ACC112 (cell line): ENCODE data around the gene PAFAH1B2.
"Not testable (repeated sequence)": the region's sequence is repeated elsewhere in the genome, so short reads cannot be mapped to it uniquely, and the experiment has no call there.

Source experiments
- H2AFZ ChIP-seq: fragments of 200-600 bp; sonication (generic); one replicate; pipeline ENCODE4 v1.6.0; 2017; ENCODE audit warnings: antibody characterized with exemption, low read length; ENCODE audit not compliant: unreplicated experiment
- H3K27ac ChIP-seq: fragments of 200-600 bp; sonication (generic); 2 replicates; pipeline ENCODE4 v1.5.1; 2014; ENCODE audit warnings: low read depth, mild to moderate bottlenecking, antibody characterized with exemption, low read length, moderate library complexity
- H3K27me3 ChIP-seq: fragments of 200-600 bp; sonication (generic); 2 replicates; pipeline ENCODE4 v1.6.1; 2014; ENCODE audit warnings: mild to moderate bottlenecking, antibody characterized with exemption, low read length, moderate library complexity, mixed read lengths; ENCODE audit not compliant: insufficient read depth
- H3K36me3 ChIP-seq: fragments of 200-600 bp; sonication (generic); 2 replicates; pipeline ENCODE4 v1.6.1; 2016; ENCODE audit warnings: mild to moderate bottlenecking, antibody characterized with exemption, low read length, moderate library complexity, mixed read lengths; ENCODE audit not compliant: insufficient read depth
- H3K4me1 ChIP-seq: fragments of 200-600 bp; sonication (generic); one replicate; pipeline ENCODE4 v1.6.1; 2016; ENCODE audit warnings: low read length, mixed read lengths; ENCODE audit not compliant: insufficient read depth, unreplicated experiment, control insufficient read depth
- H3K4me3 ChIP-seq: fragments of 200-600 bp; sonication (generic); 2 replicates; pipeline ENCODE4 v1.5.1; 2014; ENCODE audit warnings: mild to moderate bottlenecking, low read depth, low read length
- H3K79me2 ChIP-seq: fragments of 200-600 bp; sonication (generic); one replicate; pipeline ENCODE4 v1.6.0; 2016; ENCODE audit warnings: low read length; ENCODE audit not compliant: control insufficient read depth, unreplicated experiment, insufficient read depth

Gene PAFAH1B2

GRCh38 chr11:117128289-117128688, 15.8 kb upstream of the PAFAH1B2 start:
- Histone ChIP-seq H3K36me3 (no peaks in the 10 kb centered on the region), H3K27me3 (peaks cover 24% of the 10 kb centered on the region), H3K27ac (no peak overlapping the region), H3K4me3 (no peak overlapping the region), H2AFZ (no peak overlapping the region), H3K79me2 (no peaks in the 10 kb centered on the region), H3K4me1 (no peaks in the 10 kb centered on the region)

GRCh38 chr11:117130396-117130795, 13.7 kb upstream of the PAFAH1B2 start:
- H2AFZ ChIP-seq, H3K79me2 ChIP-seq, H3K4me1 ChIP-seq, H3K27ac ChIP-seq, H3K4me3 ChIP-seq, H3K36me3 ChIP-seq: not testable (repeated sequence)
- H3K27me3 ChIP-seq: peaks cover 22% of the 10 kb centered on the region

- Histone ChIP-seq H3K4me3 (no peak overlapping the region), H3K27ac (no peak overlapping the region)
Measured at GRCh38 chr11:117130879-117131278, 13.2 kb upstream of the PAFAH1B2 start.

GRCh38 chr11:117134431-117134830, 9.7 kb upstream of the PAFAH1B2 start:
- H3K27me3 ChIP-seq: no peaks in the 10 kb centered on the region
- no peak overlapping the region for H3K27ac ChIP-seq
- H3K4me3 ChIP-seq: no peak overlapping the region
- H3K36me3 ChIP-seq: no peaks in the 10 kb centered on the region
- no peaks in the 10 kb centered on the region for H3K4me1 ChIP-seq
- H2AFZ ChIP-seq: no peak overlapping the region
- no peaks in the 10 kb centered on the region for H3K79me2 ChIP-seq

More at GRCh38 chr11:117130879-117131278, 13.2 kb upstream of the PAFAH1B2 start:
- no peaks in the 10 kb centered on the region for H3K4me1 ChIP-seq
- peaks cover 18% of the 10 kb centered on the region for H3K27me3 ChIP-seq
- H3K79me2 ChIP-seq: no peaks in the 10 kb centered on the region
- no peaks in the 10 kb centered on the region for H3K36me3 ChIP-seq
- H2AFZ ChIP-seq: no peak overlapping the region

- not testable (repeated sequence) for H3K36me3 ChIP-seq, H3K4me3 ChIP-seq, H3K27me3 ChIP-seq, H3K4me1 ChIP-seq, H3K27ac ChIP-seq, H2AFZ ChIP-seq, H3K79me2 ChIP-seq
Measured at GRCh38 chr11:117134979-117135378, 9.1 kb upstream of the PAFAH1B2 start.

GRCh38 chr11:117137223-117138086, 6.6 kb upstream of the PAFAH1B2 start:
- H3K79me2 ChIP-seq, H3K4me3 ChIP-seq, H2AFZ ChIP-seq, H3K27ac ChIP-seq, H3K36me3 ChIP-seq, H3K27me3 ChIP-seq, H3K4me1 ChIP-seq: not testable (repeated sequence)

- Histone ChIP-seq H3K27ac (peak overlapping the region; percentile 72), H3K4me1 (peaks cover 21% of the 10 kb centered on the region), H2AFZ (peak overlapping the region; percentile 94), H3K4me3 (peak overlapping the region; percentile 97), H3K27me3 (no peaks in the 10 kb centered on the region), H3K79me2 (peaks cover 42% of the 10 kb centered on the region), H3K36me3 (0 out of 2 replicates have a peak, but pooled peaks cover 8% of the 10 kb centered on the region)
Measured at GRCh38 chr11:117143390-117143789, 697 bp upstream of the PAFAH1B2 start.

GRCh38 chr11:117144477-117145392, 648 bp downstream of the PAFAH1B2 start:
- 0 out of 2 replicates have a peak, but pooled peaks cover 11% of the 10 kb centered on the region for H3K36me3 ChIP-seq
- peaks cover 53% of the 10 kb centered on the region for H3K79me2 ChIP-seq
- H3K27me3 ChIP-seq: no peaks in the 10 kb centered on the region
- H3K4me3 ChIP-seq: peak overlapping the region; percentile 97
- peak overlapping the region; percentile 72 for H2AFZ ChIP-seq
- H3K4me1 ChIP-seq: peaks cover 21% of the 10 kb centered on the region
- peak overlapping the region; percentile 72 for H3K27ac ChIP-seq

- H3K36me3 ChIP-seq: 0 out of 2 replicates have a peak, but pooled peaks cover 11% of the 10 kb centered on the region
- peaks cover 60% of the 10 kb centered on the region for H3K79me2 ChIP-seq
- no peaks in the 10 kb centered on the region for H3K27me3 ChIP-seq
- peaks cover 21% of the 10 kb centered on the region for H3K4me1 ChIP-seq
- H3K27ac ChIP-seq: peak overlapping the region; percentile 72
- H2AFZ ChIP-seq: no peak overlapping the region
- peak overlapping the region; percentile 97 for H3K4me3 ChIP-seq
Measured at GRCh38 chr11:117145393-117145761, 1.3 kb downstream of the PAFAH1B2 start.

GRCh38 chr11:117146521-117146920, 2.4 kb downstream of the PAFAH1B2 start:
- H3K4me3 ChIP-seq: peak overlapping the region; percentile 97
- H3K27ac ChIP-seq: 0 out of 2 replicates have a peak overlapping the region, but pooled peaks have one; percentile 6

More at GRCh38 chr11:117146521-117146920, 2.4 kb downstream of the PAFAH1B2 start:
- Histone ChIP-seq H3K4me1 (peaks cover 21% of the 10 kb centered on the region), H3K36me3 (0 out of 2 replicates have a peak, but pooled peaks cover 11% of the 10 kb centered on the region), H3K27me3 (no peaks in the 10 kb centered on the region), H2AFZ (no peak overlapping the region), H3K79me2 (peaks cover 69% of the 10 kb centered on the region)
